Measurements from ENCODE around the gene C16orf95. TPM values are rescaled to one million over a fixed set of nuclear protein-coding genes. Genes with fewer than 3 reads are reported as not detected.

The C16orf95 gene
- total and polyA plus RNA-seq, 2 of the 4 experiments (the other 2 are of a cell fraction) = 2.0 to 4.7 TPM

DNA sequence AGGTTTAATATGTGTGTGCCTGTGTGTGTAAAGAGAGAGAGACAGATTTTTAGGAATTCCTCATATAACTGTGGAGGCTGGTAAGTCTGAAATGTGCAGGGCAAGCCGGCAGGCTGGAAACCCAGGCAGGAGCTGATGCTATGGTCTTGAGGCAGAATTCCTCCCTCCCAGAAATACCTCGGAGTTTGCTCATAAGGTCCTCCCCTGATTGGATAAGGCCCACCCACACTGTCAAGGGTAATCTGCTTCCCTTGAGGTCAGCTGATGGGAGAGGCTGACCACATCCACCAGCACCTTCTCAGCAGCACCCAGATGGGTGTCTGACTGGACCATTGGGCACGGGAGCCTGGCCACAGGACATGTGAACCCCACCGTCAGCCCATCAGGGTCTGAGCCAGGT, 42.4 kb downstream of the C16orf95 start:
- no peaks in the 10 kb centered on the region for H3K36me3 ChIP-seq (ENCODE audit: control insufficient read depth, insufficient read depth, low read length)
- no peaks in the 10 kb centered on the region; the same call in 1 of the 2 replicates for H4K20me1 ChIP-seq (ENCODE audit: insufficient read depth, low read length)
- no peaks in the 10 kb centered on the region for H3K79me1 ChIP-seq (ENCODE audit: low read depth in 1 of 2, low read length in 2 of 2)
- POLR2A ChIA-PET (ENCODE audit: unreplicated experiment) = no interaction called here
- no TSS peak for BruUV-seq (replicated peaks)
- no peak overlapping the region for H4K5ac ChIP-seq (ENCODE audit: low read depth, low read length)
- H2AFZ ChIP-seq (replicated peaks; ENCODE audit: low read length, poor library complexity) = peak overlapping the region; percentile 47
- H3K9me3 ChIP-seq (ENCODE audit: control insufficient read depth, insufficient read depth, low read length) = no peaks in the 10 kb centered on the region
- no peak overlapping the region for H2BK20ac ChIP-seq (ENCODE audit: low read depth, low read length)
- peaks cover 17% of the 10 kb centered on the region for H3K27me3 ChIP-seq (ENCODE audit: control insufficient read depth, insufficient read depth, low read length)
- TF ChIP-seq, protein P1, sequence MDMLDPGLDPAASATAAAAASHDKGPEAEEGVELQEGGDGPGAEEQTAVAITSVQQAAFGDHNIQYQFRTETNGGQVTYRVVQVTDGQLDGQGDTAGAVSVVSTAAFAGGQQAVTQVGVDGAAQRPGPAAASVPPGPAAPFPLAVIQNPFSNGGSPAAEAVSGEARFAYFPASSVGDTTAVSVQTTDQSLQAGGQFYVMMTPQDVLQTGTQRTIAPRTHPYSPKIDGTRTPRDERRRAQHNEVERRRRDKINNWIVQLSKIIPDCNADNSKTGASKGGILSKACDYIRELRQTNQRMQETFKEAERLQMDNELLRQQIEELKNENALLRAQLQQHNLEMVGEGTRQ (IDR thresholded peaks at IDR 0.05; ENCODE audit: low read depth, low read length) = no peak
- TF ChIP-seq MAZ (IDR thresholded peaks at IDR 0.05; ENCODE audit: borderline replicate concordance, low read depth, low read length) (no peak), RFX5 (IDR thresholded peaks at IDR 0.05; ENCODE audit: low read depth, low read length) (no peak), NFE2L2 (IDR thresholded peaks at IDR 0.05; ENCODE audit: low read depth, low read length) (no peak), FOS (IDR thresholded peaks at IDR 0.05; ENCODE audit: low read depth, low read length) (no peak), POLR2A (IDR thresholded peaks at IDR 0.05; ENCODE audit: low read depth, low read length) (no peak), CHD1 (IDR thresholded peaks at IDR 0.05; ENCODE audit: low read depth, low read length) (no peak), RCOR1 (IDR thresholded peaks at IDR 0.05; ENCODE audit: insufficient replicate concordance, low read length) (no peak), CEBPB (IDR thresholded peaks at IDR 0.05; ENCODE audit: low read depth, low read length) (no peak)
- TF ChIP-seq, protein P2, sequence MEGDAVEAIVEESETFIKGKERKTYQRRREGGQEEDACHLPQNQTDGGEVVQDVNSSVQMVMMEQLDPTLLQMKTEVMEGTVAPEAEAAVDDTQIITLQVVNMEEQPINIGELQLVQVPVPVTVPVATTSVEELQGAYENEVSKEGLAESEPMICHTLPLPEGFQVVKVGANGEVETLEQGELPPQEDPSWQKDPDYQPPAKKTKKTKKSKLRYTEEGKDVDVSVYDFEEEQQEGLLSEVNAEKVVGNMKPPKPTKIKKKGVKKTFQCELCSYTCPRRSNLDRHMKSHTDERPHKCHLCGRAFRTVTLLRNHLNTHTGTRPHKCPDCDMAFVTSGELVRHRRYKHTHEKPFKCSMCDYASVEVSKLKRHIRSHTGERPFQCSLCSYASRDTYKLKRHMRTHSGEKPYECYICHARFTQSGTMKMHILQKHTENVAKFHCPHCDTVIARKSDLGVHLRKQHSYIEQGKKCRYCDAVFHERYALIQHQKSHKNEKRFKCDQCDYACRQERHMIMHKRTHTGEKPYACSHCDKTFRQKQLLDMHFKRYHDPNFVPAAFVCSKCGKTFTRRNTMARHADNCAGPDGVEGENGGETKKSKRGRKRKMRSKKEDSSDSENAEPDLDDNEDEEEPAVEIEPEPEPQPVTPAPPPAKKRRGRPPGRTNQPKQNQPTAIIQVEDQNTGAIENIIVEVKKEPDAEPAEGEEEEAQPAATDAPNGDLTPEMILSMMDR (conservative IDR thresholded peaks at IDR 0.05; ENCODE audit: low read depth, low read length) = no peak
- no peak overlapping the region for H3K27ac ChIP-seq (ENCODE audit: insufficient read depth, low read length)
- H3K4me2 ChIP-seq (ENCODE audit: low read depth, low read length) = no peak overlapping the region
- dilution Hi-C loops (cut with HindIII; ENCODE audit: low sequenced_read_pairs, unreplicated experiment) (no loop called here), in situ Hi-C loops (cut with MboI; ENCODE audit: low sequenced_read_pairs) (loop anchor here (5.0 to 10.0 kb wide), 2 partner anchors 200 to 712 kb away; no protein-coding TSS in a partner anchor), intact Hi-C loops (cut with micrococcal nuclease) (no loop called here)
- no peak overlapping the region for H2BK120ac ChIP-seq (ENCODE audit: low read depth, low read length)
- CTCF ChIA-PET = no interaction called here
- H3K4ac ChIP-seq (ENCODE audit: low read depth, low read length) = no peak overlapping the region
- DNase-seq (peak; percentile 41), ATAC-seq (ENCODE audit: low read depth) (peak; percentile 21; the same call in 1 of the 2 replicates)
- no peaks in the 10 kb centered on the region; the same call in 1 of the 2 replicates for H3K4me1 ChIP-seq (ENCODE audit: control insufficient read depth, insufficient read depth, low read length)
- no peak overlapping the region for H2AK5ac ChIP-seq (ENCODE audit: low read depth, low read length)
- no peak overlapping the region for H3K9ac ChIP-seq (ENCODE audit: low read depth, low read length)
- H2BK15ac ChIP-seq (ENCODE audit: low read depth, low read length) = no peak overlapping the region
- H3K56ac ChIP-seq (ENCODE audit: extremely low read depth, insufficient read depth, low read length) = no peak overlapping the region
- no peak overlapping the region for H2AK9ac ChIP-seq (replicated peaks; ENCODE audit: low read depth, low read length, poor library complexity)
- H3K18ac ChIP-seq (ENCODE audit: low read depth, low read length) = no peak overlapping the region
- 100% methylated on average over 2 of the region's 4 CpGs; no CpG with 5 or more reads in 1 of the 2 experiments for WGBS, 2 experiments (ENCODE audit: extremely low coverage in 2 of 2, insufficient read length in 1 of 2)
- no peak overlapping the region for H3K4me3 ChIP-seq (ENCODE audit: insufficient read depth, low read depth, low read length)
- H2BK5ac ChIP-seq (ENCODE audit: low read depth, low read length, poor library complexity, severe bottlenecking) = no peak overlapping the region
- H3K23ac ChIP-seq (ENCODE audit: low read depth, low read length) = no peak overlapping the region
- H3K14ac ChIP-seq (replicated peaks; ENCODE audit: low read depth, low read length) = no peak overlapping the region
- H4K8ac ChIP-seq (ENCODE audit: low read depth in 2 of 2, low read length in 2 of 2) = no peak overlapping the region
- no peak overlapping the region for H4K91ac ChIP-seq (ENCODE audit: insufficient read depth, low read depth, low read length)
- H3K9me1 ChIP-seq (ENCODE audit: insufficient read depth, low read length) = no peaks in the 10 kb centered on the region

Measured in IMR-90 (cell line).